ENCODE data around the gene S100PBP. TPM values are rescaled to one million over a fixed set of nuclear protein-coding genes. Genes with fewer than 3 reads are reported as not detected.
A peak's percentile ranks its signal among the peaks of the same experiment; 100 is the strongest.

S100PBP gene
- total and polyA plus RNA-seq, 9 of the 15 experiments (the other 6 are each of a cell fraction or from before 2014, with no cell fraction given) = 22.9 to 60.2 (median 32.9) TPM

DNA sequence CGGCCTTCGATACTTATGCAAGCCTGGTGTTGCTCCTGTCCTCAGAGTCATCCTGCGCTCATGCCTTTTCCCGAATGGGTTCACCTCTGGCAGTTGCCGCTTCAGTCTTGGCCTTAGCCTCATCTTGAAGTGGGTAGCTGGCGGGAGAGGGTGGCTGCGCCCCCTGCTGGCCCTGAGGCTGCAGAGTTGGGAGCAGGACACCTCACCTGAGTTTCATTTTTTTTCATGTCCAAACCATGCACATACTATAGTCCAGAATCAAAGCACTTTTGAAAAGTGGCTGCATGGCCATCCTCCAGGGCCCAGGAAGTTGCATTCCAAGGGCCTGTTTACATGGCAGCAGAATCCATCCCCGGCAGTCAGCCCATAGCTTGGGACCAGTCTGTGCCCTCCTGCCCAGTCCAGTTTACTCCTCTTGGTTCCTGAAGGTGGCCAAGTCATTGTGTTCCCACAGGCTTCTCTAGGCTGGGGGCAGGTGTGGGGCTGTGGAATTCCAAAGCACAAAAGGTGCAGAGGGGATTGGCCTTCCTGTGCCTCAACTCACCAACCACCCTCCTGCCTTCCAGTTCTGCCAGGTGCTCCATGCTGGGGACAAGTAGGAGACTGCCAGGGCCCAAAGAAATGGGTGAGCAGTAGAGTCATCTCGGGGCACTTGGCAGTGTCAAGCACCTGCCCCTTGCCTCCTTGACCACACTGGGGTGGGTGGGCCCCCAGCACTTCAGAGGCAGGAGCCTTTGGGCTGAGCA lies 44.3 kb upstream of the S100PBP start (continued):
- TF ChIP-seq, protein P1, sequence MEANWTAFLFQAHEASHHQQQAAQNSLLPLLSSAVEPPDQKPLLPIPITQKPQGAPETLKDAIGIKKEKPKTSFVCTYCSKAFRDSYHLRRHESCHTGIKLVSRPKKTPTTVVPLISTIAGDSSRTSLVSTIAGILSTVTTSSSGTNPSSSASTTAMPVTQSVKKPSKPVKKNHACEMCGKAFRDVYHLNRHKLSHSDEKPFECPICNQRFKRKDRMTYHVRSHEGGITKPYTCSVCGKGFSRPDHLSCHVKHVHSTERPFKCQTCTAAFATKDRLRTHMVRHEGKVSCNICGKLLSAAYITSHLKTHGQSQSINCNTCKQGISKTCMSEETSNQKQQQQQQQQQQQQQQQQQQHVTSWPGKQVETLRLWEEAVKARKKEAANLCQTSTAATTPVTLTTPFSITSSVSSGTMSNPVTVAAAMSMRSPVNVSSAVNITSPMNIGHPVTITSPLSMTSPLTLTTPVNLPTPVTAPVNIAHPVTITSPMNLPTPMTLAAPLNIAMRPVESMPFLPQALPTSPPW (CRISPR knock-in tag; IDR thresholded peaks at IDR 0.05) = peak; percentile 21; the same call in 1 of the 2 replicates
- TF ChIP-seq SRSF7 (optimal IDR thresholded peaks at IDR 0.05; ENCODE audit: low read depth, low read length) = no peak
- 0 out of 2 replicates have a peak, but pooled peaks have one; percentile 20 for TF ChIP-seq GMEB1 (CRISPR knock-in tag; IDR thresholded peaks at IDR 0.05)
- TF ChIP-seq RNF219 (CRISPR knock-in tag; IDR thresholded peaks at IDR 0.05) = peak; percentile 5; the same call in 1 of the 2 replicates
- no peak for TF ChIP-seq PRMT5 (CRISPR knock-in tag; IDR thresholded peaks at IDR 0.05)
- no peak for TF ChIP-seq U2AF2 (optimal IDR thresholded peaks at IDR 0.05; ENCODE audit: low read depth, low read length)
- no peak for TF ChIP-seq MEF2A (IDR thresholded peaks at IDR 0.05; ENCODE audit: control insufficient read depth, low read depth, low read length)
- TF ChIP-seq BMI1 (IDR thresholded peaks at IDR 0.05; ENCODE audit: low read length) = no peak
- TF ChIP-seq, protein P2, sequence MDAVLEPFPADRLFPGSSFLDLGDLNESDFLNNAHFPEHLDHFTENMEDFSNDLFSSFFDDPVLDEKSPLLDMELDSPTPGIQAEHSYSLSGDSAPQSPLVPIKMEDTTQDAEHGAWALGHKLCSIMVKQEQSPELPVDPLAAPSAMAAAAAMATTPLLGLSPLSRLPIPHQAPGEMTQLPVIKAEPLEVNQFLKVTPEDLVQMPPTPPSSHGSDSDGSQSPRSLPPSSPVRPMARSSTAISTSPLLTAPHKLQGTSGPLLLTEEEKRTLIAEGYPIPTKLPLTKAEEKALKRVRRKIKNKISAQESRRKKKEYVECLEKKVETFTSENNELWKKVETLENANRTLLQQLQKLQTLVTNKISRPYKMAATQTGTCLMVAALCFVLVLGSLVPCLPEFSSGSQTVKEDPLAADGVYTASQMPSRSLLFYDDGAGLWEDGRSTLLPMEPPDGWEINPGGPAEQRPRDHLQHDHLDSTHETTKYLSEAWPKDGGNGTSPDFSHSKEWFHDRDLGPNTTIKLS (IDR thresholded peaks at IDR 0.05; ENCODE audit: borderline replicate concordance, low read depth) = no peak
- TF ChIP-seq HNRNPLL (IDR thresholded peaks at IDR 0.05; ENCODE audit: low read depth, low read length, poor library complexity, severe bottlenecking) = peak; percentile 33
- TF ChIP-seq, protein P3, sequence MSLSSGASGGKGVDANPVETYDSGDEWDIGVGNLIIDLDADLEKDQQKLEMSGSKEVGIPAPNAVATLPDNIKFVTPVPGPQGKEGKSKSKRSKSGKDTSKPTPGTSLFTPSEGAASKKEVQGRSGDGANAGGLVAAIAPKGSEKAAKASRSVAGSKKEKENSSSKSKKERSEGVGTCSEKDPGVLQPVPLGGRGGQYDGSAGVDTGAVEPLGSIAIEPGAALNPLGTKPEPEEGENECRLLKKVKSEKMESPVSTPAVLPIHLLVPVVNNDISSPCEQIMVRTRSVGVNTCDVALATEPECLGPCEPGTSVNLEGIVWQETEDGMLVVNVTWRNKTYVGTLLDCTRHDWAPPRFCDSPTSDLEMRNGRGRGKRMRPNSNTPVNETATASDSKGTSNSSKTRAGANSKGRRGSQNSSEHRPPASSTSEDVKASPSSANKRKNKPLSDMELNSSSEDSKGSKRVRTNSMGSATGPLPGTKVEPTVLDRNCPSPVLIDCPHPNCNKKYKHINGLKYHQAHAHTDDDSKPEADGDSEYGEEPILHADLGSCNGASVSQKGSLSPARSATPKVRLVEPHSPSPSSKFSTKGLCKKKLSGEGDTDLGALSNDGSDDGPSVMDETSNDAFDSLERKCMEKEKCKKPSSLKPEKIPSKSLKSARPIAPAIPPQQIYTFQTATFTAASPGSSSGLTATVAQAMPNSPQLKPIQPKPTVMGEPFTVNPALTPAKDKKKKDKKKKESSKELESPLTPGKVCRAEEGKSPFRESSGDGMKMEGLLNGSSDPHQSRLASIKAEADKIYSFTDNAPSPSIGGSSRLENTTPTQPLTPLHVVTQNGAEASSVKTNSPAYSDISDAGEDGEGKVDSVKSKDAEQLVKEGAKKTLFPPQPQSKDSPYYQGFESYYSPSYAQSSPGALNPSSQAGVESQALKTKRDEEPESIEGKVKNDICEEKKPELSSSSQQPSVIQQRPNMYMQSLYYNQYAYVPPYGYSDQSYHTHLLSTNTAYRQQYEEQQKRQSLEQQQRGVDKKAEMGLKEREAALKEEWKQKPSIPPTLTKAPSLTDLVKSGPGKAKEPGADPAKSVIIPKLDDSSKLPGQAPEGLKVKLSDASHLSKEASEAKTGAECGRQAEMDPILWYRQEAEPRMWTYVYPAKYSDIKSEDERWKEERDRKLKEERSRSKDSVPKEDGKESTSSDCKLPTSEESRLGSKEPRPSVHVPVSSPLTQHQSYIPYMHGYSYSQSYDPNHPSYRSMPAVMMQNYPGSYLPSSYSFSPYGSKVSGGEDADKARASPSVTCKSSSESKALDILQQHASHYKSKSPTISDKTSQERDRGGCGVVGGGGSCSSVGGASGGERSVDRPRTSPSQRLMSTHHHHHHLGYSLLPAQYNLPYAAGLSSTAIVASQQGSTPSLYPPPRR (CRISPR knock-in tag; IDR thresholded peaks at IDR 0.05; ENCODE audit: borderline replicate concordance) = peak; percentile 57; the same call in 1 of the 2 replicates
- peak; percentile 65; the same call in 1 of the 2 replicates for TF ChIP-seq ZC3H4 (CRISPR knock-in tag; IDR thresholded peaks at IDR 0.05; ENCODE audit: borderline replicate concordance)
- TF ChIP-seq ELF2 (CRISPR knock-in tag; IDR thresholded peaks at IDR 0.05) = no peak

Measured in K562 (cell line).